Cardiac muscle cell (in vitro differentiated cells and primary cell): ENCODE results near the gene CST4. TPM values are rescaled to one million over a fixed set of nuclear protein-coding genes. Genes with fewer than 3 reads are reported as not detected.
"Not testable (repeated sequence)": the region's sequence is repeated elsewhere in the genome, so short reads cannot be mapped to it uniquely, and the experiment has no call there.

Experiments used
- DNase-seq, 2 donors: peaks; one replicate each; pipeline versions ENCODE4 v3.0.0 to v3.0.0-alpha.2; 2010 to 2017; ENCODE audit warnings: low read depth in 1 of 2, low spot score in 1 of 2
- H3K27ac ChIP-seq: fragments of 200-600 bp; sonication (generic); 2 replicates; pipeline ENCODE4 v1.5.1; 2016
- H3K27me3 ChIP-seq: fragments of 200-600 bp; sonication (generic); 2 replicates; pipeline ENCODE4 v1.6.0; 2016; ENCODE audit warnings: control low read depth
- H3K36me3 ChIP-seq: fragments of 200-600 bp; sonication (generic); 2 replicates; pipeline ENCODE4 v1.5.1; 2016; ENCODE audit warnings: control low read depth
- H3K4me1 ChIP-seq: fragments of 200-600 bp; sonication (generic); 2 replicates; pipeline ENCODE4 v1.8.1; 2017; ENCODE audit warnings: low read depth, mild to moderate bottlenecking, mixed run types
- H3K4me3 ChIP-seq: fragments of 200-600 bp; sonication (generic); 2 replicates; pipeline ENCODE4 v1.5.1; 2016; ENCODE audit warnings: mild to moderate bottlenecking
- H3K9me3 ChIP-seq: fragments of 200-600 bp; sonication (generic); 2 replicates; pipeline ENCODE4 v1.5.1; 2017; ENCODE audit warnings: low read depth, mild to moderate bottlenecking, control low read depth
- CTCF ChIP-seq: IDR thresholded peaks from 2 replicates; pipeline ENCODE4 v1.5.1; 2012; ENCODE audit warnings: low read depth, mild to moderate bottlenecking, low read length
- polyA plus RNA-seq: library from polyadenylated mRNA; unstranded; fragments of >200 nt; fragmentation: Nextera tagmentation; extraction: Ambion mirVana; gene quantifications from 2 replicates; pipeline ENCODE4 v1.2.1, GENCODE V29; 2016
- total RNA-seq: library from RNA; depleted of rRNA; stranded (reverse); fragments of >200 nt; gene quantifications from 2 replicates; pipeline ENCODE4 v1.2.3, GENCODE V29; 2016

CST4 gene
- total and polyA plus RNA-seq, 2 experiments from 2014 or later, result not detected

GRCh38 chr20:23636908-23637281, 51.9 kb downstream of the CST4 start:
- no peak overlapping the region for H3K27ac ChIP-seq
- no peak for DNase-seq
- H3K4me3 ChIP-seq, result peak overlapping the region; percentile 70
- H3K27me3 ChIP-seq, result no peaks in the 10 kb centered on the region
- no peaks in the 10 kb centered on the region for H3K36me3 ChIP-seq
- no peaks in the 10 kb centered on the region for H3K4me1 ChIP-seq
- no peak for TF ChIP-seq CTCF
- no peaks in the 10 kb centered on the region for H3K9me3 ChIP-seq

- H3K27me3 ChIP-seq, result no peaks in the 10 kb centered on the region
- no peak overlapping the region for H3K27ac ChIP-seq
These were observed 52.5 kb downstream of the CST4 start for GRCh38 chr20:23636182-23636907.

GRCh38 chr20:23635768-23636090, 53.1 kb downstream of the CST4 start:
- H3K4me1 ChIP-seq, DNase-seq, H3K27ac ChIP-seq, H3K27me3 ChIP-seq, H3K4me3 ChIP-seq, H3K36me3 ChIP-seq, H3K9me3 ChIP-seq: not testable (repeated sequence)

More at GRCh38 chr20:23636182-23636907, 52.5 kb downstream of the CST4 start:
- H3K4me3 ChIP-seq, result no peak overlapping the region
- no peaks in the 10 kb centered on the region for H3K36me3 ChIP-seq
- no peak for TF ChIP-seq CTCF
- no peak for DNase-seq
- H3K9me3 ChIP-seq, result no peaks in the 10 kb centered on the region
- H3K4me1 ChIP-seq, result no peaks in the 10 kb centered on the region

Other genes starting within 250 kb of the CST4 start
- not detected in 2 replicates for gene CSTL1, start 249.4 kb downstream of the CST4 start, total RNA-seq
- not detected in 2 replicates for gene CSTL1, start 249.4 kb downstream of the CST4 start, polyA plus RNA-seq
- gene CST11, start 236.2 kb downstream of the CST4 start, total RNA-seq, result not detected in 2 replicates
- not detected in 2 replicates for gene CST11, start 236.2 kb downstream of the CST4 start, polyA plus RNA-seq
- gene CST8, start 197.9 kb downstream of the CST4 start, total RNA-seq, result not detected in 2 replicates
- not detected in 2 replicates for gene CST8, start 197.9 kb downstream of the CST4 start, polyA plus RNA-seq
- not detected in 2 replicates for gene CST9L, start 120.6 kb downstream of the CST4 start, total RNA-seq
- gene CST9L, start 120.6 kb downstream of the CST4 start, polyA plus RNA-seq, result not detected in 2 replicates
- gene CST9, start 83.1 kb downstream of the CST4 start, total RNA-seq, result not detected in 2 replicates
- not detected in 2 replicates for gene CST9, start 83.1 kb downstream of the CST4 start, polyA plus RNA-seq
- 256 and 300 TPM in 2 replicates for gene CST3, start 51.1 kb downstream of the CST4 start, total RNA-seq
- gene CST3, start 51.1 kb downstream of the CST4 start, polyA plus RNA-seq, result 214 and 261 TPM in 2 replicates
- gene CST1, start 61.9 kb upstream of the CST4 start, total RNA-seq, result 0.39 and 1.2 TPM in 2 replicates
- gene CST1, start 61.9 kb upstream of the CST4 start, polyA plus RNA-seq, result not detected in 2 replicates
- not detected in 2 replicates for gene CST2, start 137.7 kb upstream of the CST4 start, total RNA-seq
- gene CST2, start 137.7 kb upstream of the CST4 start, polyA plus RNA-seq, result not detected in 2 replicates
- gene CST5, start 190.7 kb upstream of the CST4 start, total RNA-seq, result not detected in 2 replicates
- gene CST5, start 190.7 kb upstream of the CST4 start, polyA plus RNA-seq, result 0.56 TPM in 1 of 2 replicates, not detected in the other